ENCODE measurements around the gene GALNT2. TPM values are rescaled to one million over a fixed set of nuclear protein-coding genes. Genes with fewer than 3 reads are reported as not detected.

The GALNT2 gene
- total and polyA plus RNA-seq, 10 of the 15 experiments (the other 5 are each of a cell fraction or from before 2014, with no cell fraction given): 0.52 to 27.7 (median 16.3) TPM

GRCh38 chr1:230250666-230251065, 183.6 kb downstream of the GALNT2 start:
- in situ Hi-C loops (cut with MboI): no loop called here
- Histone ChIP-seq H3K27ac (ENCODE audit: control insufficient read depth, insufficient read depth) (no peak overlapping the region), H4K20me1 (ENCODE audit: control insufficient read depth, insufficient read depth) (no peaks in the 10 kb centered on the region), H3K9ac (ENCODE audit: control insufficient read depth, insufficient read depth, low read length) (no peak overlapping the region), H3K4me3 (no peak overlapping the region), H2AFZ (ENCODE audit: control insufficient read depth, low read depth, low read length) (no peak overlapping the region), H3K4me1 (ENCODE audit: control insufficient read depth, insufficient read depth, low read length) (peaks cover 4% of the 10 kb centered on the region; the same call in 1 of the 2 replicates), H3K79me2 (ENCODE audit: control insufficient read depth, insufficient read depth, low read length) (no peaks in the 10 kb centered on the region), H3K36me3 (ENCODE audit: control insufficient read depth in 2 of 2, insufficient read depth in 2 of 2, low read length in 1 of 2) (peaks cover 6 to 16% of the 10 kb centered on the region in 2 experiments), H3K27me3 (replicated peaks in 1 of 2; ENCODE audit: control insufficient read depth in 2 of 2, insufficient read depth in 2 of 2, low read length in 1 of 2) (no peaks in the 10 kb centered on the region), H3K4me2 (ENCODE audit: control insufficient read depth, insufficient read depth) (no peak overlapping the region), H3K9me3 (replicated peaks; ENCODE audit: control insufficient read depth, insufficient read depth, low read length) (no peaks in the 10 kb centered on the region)
- intact Hi-C loops (cut with micrococcal nuclease; ENCODE audit: unreplicated experiment): no loop called here
- CTCF ChIA-PET: no interaction called here
- FAIRE-seq (no peak), ATAC-seq (no peak), DNase-seq (ENCODE audit: low read depth, low spot score) (no peak)
- no TSS peak for BruUV-seq (replicated peaks)
- TF ChIP-seq RB1 (IDR thresholded peaks at IDR 0.05; ENCODE audit: borderline replicate concordance): no peak
- POLR2A ChIA-PET: no interaction called here
- RAD21 ChIA-PET (ENCODE audit: unreplicated experiment): no interaction called here
- 97% methylated on average over 8 of the region's 8 CpGs for WGBS (ENCODE audit: insufficient coverage, insufficient replicate concordance, low lambda C conversion rate, missing lambda C conversion rate)
- SMC1A ChIA-PET (ENCODE audit: uncharacterized antibody, unreplicated experiment): no interaction called here

- no TSS peak for BruUV-seq (replicated peaks)
- H3K4me1 ChIP-seq (ENCODE audit: control insufficient read depth, insufficient read depth, low read length): peaks cover 4% of the 10 kb centered on the region; the same call in 1 of the 2 replicates
- ChIA-PET CTCF (no interaction called here), POLR2A (no interaction called here), RAD21 (ENCODE audit: unreplicated experiment) (interaction anchor here (0.7 kb wide), 1 partner anchor 13 kb away, joined by 4 read pairs; no protein-coding TSS in a partner anchor), SMC1A (ENCODE audit: uncharacterized antibody, unreplicated experiment) (interaction anchor here (1.3 kb wide), 1 partner anchor 12 kb away, joined by 3 read pairs; no protein-coding TSS in a partner anchor)
- no peaks in the 10 kb centered on the region for H4K20me1 ChIP-seq (ENCODE audit: control insufficient read depth, insufficient read depth)
- H3K9ac ChIP-seq (ENCODE audit: control insufficient read depth, insufficient read depth, low read length): no peak overlapping the region
- intact Hi-C loops (cut with micrococcal nuclease; ENCODE audit: unreplicated experiment): no loop called here
- 12% methylated on average over 8 of the region's 8 CpGs for WGBS (ENCODE audit: insufficient coverage, insufficient replicate concordance, low lambda C conversion rate, missing lambda C conversion rate)
- H2AFZ ChIP-seq (ENCODE audit: control insufficient read depth, low read depth, low read length): no peak overlapping the region
- DNase-seq (ENCODE audit: low read depth, low spot score) (peak; percentile 21), FAIRE-seq (peak; percentile 74), ATAC-seq (peak; percentile 86)
- no peaks in the 10 kb centered on the region for H3K9me3 ChIP-seq (replicated peaks; ENCODE audit: control insufficient read depth, insufficient read depth, low read length)
- no peaks in the 10 kb centered on the region for H3K27me3 ChIP-seq (replicated peaks in 1 of 2; ENCODE audit: control insufficient read depth in 2 of 2, insufficient read depth in 2 of 2, low read length in 1 of 2)
- no peak overlapping the region for H3K4me3 ChIP-seq
- H3K79me2 ChIP-seq (ENCODE audit: control insufficient read depth, insufficient read depth, low read length): no peaks in the 10 kb centered on the region
- peak overlapping the region; percentile 11; the same call in 1 of the 2 replicates for H3K4me2 ChIP-seq (ENCODE audit: control insufficient read depth, insufficient read depth)
- H3K36me3 ChIP-seq (ENCODE audit: control insufficient read depth in 2 of 2, insufficient read depth in 2 of 2, low read length in 1 of 2): peaks cover 4 to 9% of the 10 kb centered on the region in 2 experiments
- in situ Hi-C loops (cut with MboI): no loop called here
- no peak overlapping the region; the same call in 1 of the 2 replicates for H3K27ac ChIP-seq (ENCODE audit: control insufficient read depth, insufficient read depth)
- TF ChIP-seq TCF7 (IDR thresholded peaks at IDR 0.05; ENCODE audit: borderline replicate concordance) (peak; percentile 70; the same call in 1 of the 2 replicates), BHLHE40 (IDR thresholded peaks at IDR 0.05; ENCODE audit: borderline replicate concordance in 1 of 2, low read depth in 2 of 2, low read length in 1 of 2) (no peak), PAX5 (IDR thresholded peaks at IDR 0.05; ENCODE audit: borderline replicate concordance, low read depth, low read length) (peak; percentile 59; the same call in 1 of the 2 replicates), DPF2 (IDR thresholded peaks at IDR 0.05) (no peak), IRF4 (IDR thresholded peaks at IDR 0.05; ENCODE audit: low read depth, low read length) (peak; percentile 43; the same call in 1 of the 2 replicates), ATF2 (IDR thresholded peaks at IDR 0.05; ENCODE audit: low read length) (peak; percentile 60; the same call in 1 of the 2 replicates), YY1 (IDR thresholded peaks at IDR 0.05; ENCODE audit: low read depth, low read length) (peak; percentile 59), CBFB (IDR thresholded peaks at IDR 0.05; ENCODE audit: low read depth) (peak; percentile 62; the same call in 1 of the 2 replicates), NFYB (IDR thresholded peaks at IDR 0.05; ENCODE audit: insufficient read depth, low read depth, low read length) (no peak), RUNX3 (IDR thresholded peaks at IDR 0.05; ENCODE audit: low read length) (peak; percentile 88), CHD2 (IDR thresholded peaks at IDR 0.05; ENCODE audit: borderline replicate concordance, low read depth, low read length) (no peak), MLLT1 (IDR thresholded peaks at IDR 0.05) (no peak)
Observed at GRCh38 chr1:230251644-230252191, 184.7 kb downstream of the GALNT2 start.
